A549 (cell line): ENCODE data around the gene CTSV. TPM values are rescaled to one million over a fixed set of nuclear protein-coding genes. Genes with fewer than 3 reads are reported as not detected.
"Not testable (repeated sequence)": the region's sequence is repeated elsewhere in the genome, so short reads cannot be mapped to it uniquely, and the experiment has no call there.

ENCODE experiments used
- ATAC-seq, 2 experiments: fragments of 200-7000 bp in 1 of 2; fragments of >200 bp in 1 of 2; cut with Nextera tagmentation in 1 of 2; cut with Tn5 transposase in 1 of 2; 3 replicates each; pipeline versions ENCODE4 v1.8.0 to v1.9.1; 2018 to 2020; ENCODE audit warnings: mild to moderate bottlenecking in 1 of 2, moderate library complexity in 1 of 2
- CTCF ChIA-PET: fragments of 300-600 bp; sonication (Branson Sonifier 250); formaldehyde crosslinking; extraction: SDS; loops from one replicate; lab custom pipeline; 2021; ENCODE audit warnings: antibody characterized with exemption, inconsistent platforms; lab: Yijun Ruan, JAX
- POLR2A ChIA-PET: fragments of 350-600 bp; formaldehyde crosslinking; extraction: SDS; loops from one replicate; lab custom pipeline; 2021; ENCODE audit warnings: antibody characterized with exemption, inconsistent platforms; lab: Yijun Ruan, JAX
- DNase-seq, 2 experiments: peaks; one replicate each; pipeline versions ENCODE4 v3.0.0 to v3.0.0-alpha.2; 2011 to 2016; ENCODE audit warnings: low read depth in 1 of 2, low spot score in 1 of 2
- FAIRE-seq: peaks from 2 replicates; lab custom pipeline; 2011; peaks lifted over from hg19 to GRCh38; lab: Jason Lieb, UNC
- H3K27ac ChIP-seq, 2 experiments: fragments of >200 bp; sonication (Bioruptor Twin); formaldehyde crosslinking; 3 replicates each; pipeline ENCODE4 v1.5.1; 2016 to 2017
- H3K4me1 ChIP-seq: fragments of >200 bp; sonication (Bioruptor Twin); formaldehyde crosslinking; 3 replicates; pipeline ENCODE4 v1.6.1; 2016
- H3K4me2 ChIP-seq: fragments of >200 bp; sonication (Bioruptor Twin); formaldehyde crosslinking; 3 replicates; pipeline ENCODE4 v1.6.1; 2016
- H3K4me3 ChIP-seq: fragments of >200 bp; sonication (Bioruptor Twin); formaldehyde crosslinking; 3 replicates; pipeline ENCODE4 v1.5.1; 2016
- H3K9me3 ChIP-seq: fragments of >200 bp; sonication (Bioruptor Twin); formaldehyde crosslinking; 3 replicates; pipeline ENCODE4 v1.6.1; 2016
- ATOH8 ChIP-seq: fragments of 250-450 bp; sonication (Bioruptor Pico); IDR thresholded peaks from 2 replicates; pipeline ENCODE4 v1.5.0; 2020; ENCODE audit warnings: low read depth, mild to moderate bottlenecking, moderate library complexity
- BCL3 ChIP-seq: fragments of >200 bp; sonication (Bioruptor Twin); formaldehyde crosslinking; IDR thresholded peaks from 3 replicates; pipeline ENCODE4 v1.6.1; 2016
- CBX8 ChIP-seq: fragments of 200-600 bp; sonication (generic); IDR thresholded peaks from 2 replicates; pipeline ENCODE4 v1.6.1; 2016
- CEBPB ChIP-seq, 2 experiments: fragments of >200 bp in 1 of 2; sonication (Bioruptor Twin) in 1 of 2; formaldehyde crosslinking in 1 of 2; IDR thresholded peaks; 2 replicates each; pipeline ENCODE4 v1.6.1; 2012 to 2016
- CHD4 ChIP-seq: fragments of 200-600 bp; sonication (generic); IDR thresholded peaks from 2 replicates; pipeline ENCODE4 v1.6.1; 2016; ENCODE audit warnings: antibody characterized with exemption, mild to moderate bottlenecking, borderline replicate concordance
- ELK1 ChIP-seq: fragments of 150-350 bp; IDR thresholded peaks from 2 replicates; pipeline ENCODE4 v1.6.1; 2014; ENCODE audit warnings: low read depth, mild to moderate bottlenecking, low read length
- EP300 ChIP-seq, 2 experiments: fragments of >200 bp; sonication (Bioruptor Twin); formaldehyde crosslinking; IDR thresholded peaks; 2 replicates in 1 of 2; 3 replicates in 1 of 2; pipeline ENCODE4 v1.6.1; 2016 to 2017
- FOSB ChIP-seq: fragments of 250-450 bp; sonication (Bioruptor Pico); IDR thresholded peaks from 2 replicates; pipeline ENCODE4 v1.5.0; 2020; ENCODE audit warnings: mild to moderate bottlenecking, moderate library complexity
- GATA3 ChIP-seq: IDR thresholded peaks from 2 replicates; pipeline ENCODE4 v1.6.1; 2012; ENCODE audit warnings: borderline replicate concordance
- HEYL ChIP-seq: fragments of 250-450 bp; sonication (Bioruptor Pico); IDR thresholded peaks from 2 replicates; pipeline ENCODE4 v1.8.0; 2021; ENCODE audit warnings: mild to moderate bottlenecking, moderate library complexity
- JUNB ChIP-seq: fragments of >200 bp; sonication (Bioruptor Twin); formaldehyde crosslinking; IDR thresholded peaks from 2 replicates; pipeline ENCODE4 v1.6.1; 2016
- MAFK ChIP-seq: fragments of 450-650 bp; IDR thresholded peaks from 2 replicates; pipeline ENCODE4 v1.6.1; 2014; ENCODE audit not compliant: partially characterized antibody
- MAZ ChIP-seq: fragments of 150-350 bp; IDR thresholded peaks from 2 replicates; pipeline ENCODE4 v1.6.1; 2014; ENCODE audit warnings: antibody characterized with exemption, low read depth, low read length, borderline replicate concordance
- MYC ChIP-seq: IDR thresholded peaks from 2 replicates; pipeline ENCODE4 v1.6.1; 2012; ENCODE audit warnings: mild to moderate bottlenecking, inconsistent platforms, low read length, improper control_type of control experiment, borderline replicate concordance
- NFE2L2 ChIP-seq: fragments of 150-350 bp; conservative IDR thresholded peaks from 2 replicates; pipeline ENCODE4 v1.6.1; 2014; ENCODE audit warnings: low read length
- PHF8 ChIP-seq: fragments of 200-600 bp; sonication (generic); IDR thresholded peaks from 2 replicates; pipeline ENCODE4 v1.6.1; 2016; ENCODE audit warnings: low read depth, mild to moderate bottlenecking, antibody characterized with exemption, moderate library complexity, borderline replicate concordance
- POLR2A ChIP-seq: IDR thresholded peaks from 2 replicates; pipeline ENCODE4 v1.6.1; 2012; ENCODE audit warnings: mild to moderate bottlenecking, low read length
- RCOR1 ChIP-seq: fragments of 150-350 bp; IDR thresholded peaks from 2 replicates; pipeline ENCODE4 v1.6.1; 2014; ENCODE audit warnings: antibody characterized with exemption, low read length, low read depth
- REST ChIP-seq: fragments of 200-600 bp; sonication (generic); IDR thresholded peaks from 2 replicates; pipeline ENCODE4 v1.6.1; 2016; ENCODE audit warnings: antibody characterized with exemption, mild to moderate bottlenecking, moderate library complexity
- RNF2 ChIP-seq: fragments of 200-600 bp; sonication (generic); IDR thresholded peaks from 2 replicates; pipeline ENCODE4 v1.6.1; 2016; ENCODE audit warnings: low read depth, mild to moderate bottlenecking, antibody characterized with exemption, moderate library complexity, borderline replicate concordance
- SREBF2 ChIP-seq: fragments of 450-650 bp; IDR thresholded peaks from 2 replicates; pipeline ENCODE4 v1.6.1; 2014; ENCODE audit warnings: mild to moderate bottlenecking, moderate library complexity
- TFCP2L1 ChIP-seq: fragments of 250-450 bp; sonication (Bioruptor Pico); IDR thresholded peaks from 2 replicates; pipeline ENCODE4 v1.5.0; 2021; ENCODE audit warnings: mild to moderate bottlenecking
- TP53 ChIP-seq: fragments of 250-450 bp; sonication (Bioruptor Pico); IDR thresholded peaks from 2 replicates; pipeline ENCODE4 v1.5.0; 2021; ENCODE audit warnings: mild to moderate bottlenecking, moderate library complexity
- USF2 ChIP-seq: fragments of 450-650 bp; IDR thresholded peaks from 2 replicates; pipeline ENCODE4 v1.6.1; 2014; ENCODE audit warnings: antibody characterized with exemption
- ZNF302 ChIP-seq: fragments of 250-450 bp; sonication (Bioruptor Pico); IDR thresholded peaks from 2 replicates; pipeline ENCODE4 v1.9.0; 2021; ENCODE audit warnings: inconsistent platforms, mild to moderate bottlenecking, moderate library complexity
- ZSCAN20 ChIP-seq: fragments of 250-450 bp; sonication (Bioruptor Pico); IDR thresholded peaks from 2 replicates; pipeline ENCODE4 v1.8.0; 2022; ENCODE audit warnings: mild to moderate bottlenecking, moderate library complexity
- WGBS: methylation state at CpG from one replicate; pipeline ENCODE4 v1.1.6; 2017; ENCODE audit errors: missing lambda C conversion rate; 5-methylcytosine and 5-hydroxymethylcytosine counted together
- polyA plus RNA-seq, 4 experiments: library from polyadenylated mRNA; depleted of rRNA in 3 of 4; stranded (reverse); fragments of >200 nt; fragmentation: RNase III in 1 of 4; extraction: RNeasy Plus Mini Kit Qiagen cat#74134 plus additional on column Dnase treatment in 1 of 4; gene quantifications; 2 replicates in 3 of 4; 3 replicates in 1 of 4; pipeline ENCODE4 v1.2.3, GENCODE V29; 2011 to 2017

The CTSV gene
- polyA plus RNA-seq, 2 of the 4 experiments (the other 2 are of a cell fraction), result 13.4 to 14.9 TPM

GRCh38 chr9:97070325-97070724, 31.4 kb upstream of the CTSV start:
- H3K27ac ChIP-seq, H3K4me3 ChIP-seq, ATAC-seq, H3K9me3 ChIP-seq, CTCF ChIA-PET, FAIRE-seq: not testable (repeated sequence)
- peak; percentile 69 for TF ChIP-seq MAFK
- TF ChIP-seq, all 56 proteins: peak for 1; not testable (repeated sequence) for 55
- H3K4me2 ChIP-seq, DNase-seq, H3K4me1 ChIP-seq, POLR2A ChIA-PET: not testable (repeated sequence)
- 53% methylated on average over 4 of the region's 4 CpGs for WGBS

- DNase-seq, result no peak
- CTCF ChIA-PET, result interaction anchor here (1.3 kb wide), 1 partner anchor 15 kb away, joined by 3 read pairs; no protein-coding TSS in a partner anchor
- 73% methylated on average over 19 of the region's 19 CpGs for WGBS
- Histone ChIP-seq H3K4me2 (no peak overlapping the region), H3K4me1 (no peaks in the 10 kb centered on the region), H3K4me3 (no peak overlapping the region), H3K9me3 (peaks cover 4% of the 10 kb centered on the region; the same call in 2 of the 3 replicates), H3K27ac (no peak overlapping the region)
- POLR2A ChIA-PET, result no interaction called here
- no peak for ATAC-seq
- no peak for FAIRE-seq
- TF ChIP-seq EP300 (IDR thresholded peaks at IDR 0.05) (no peak), NFE2L2 (no peak), SREBF2 (no peak), GATA3 (no peak), CBX8 (no peak), CHD4 (no peak), ATOH8 (CRISPR knock-in tag) (no peak), ELK1 (no peak), JUNB (no peak), REST (no peak), HEYL (no peak), MYC (no peak), RNF2 (no peak), ZNF302 (CRISPR knock-in tag) (no peak), FOSB (no peak), USF2 (no peak), RCOR1 (no peak), POLR2A (no peak)
Measured at GRCh38 chr9:97067490-97067889, 28.5 kb upstream of the CTSV start.

GRCh38 chr9:97064176-97064575, 25.2 kb upstream of the CTSV start:
- WGBS, result 17% methylated on average over 2 of the region's 2 CpGs
- CTCF ChIA-PET, result no interaction called here
- ATAC-seq (no peak), DNase-seq (no peak), FAIRE-seq (no peak)
- Histone ChIP-seq H3K27ac (no peak overlapping the region), H3K4me3 (no peak overlapping the region), H3K9me3 (peaks cover 4% of the 10 kb centered on the region; the same call in 2 of the 3 replicates), H3K4me2 (no peak overlapping the region), H3K4me1 (no peaks in the 10 kb centered on the region)
- POLR2A ChIA-PET, result no interaction called here
- TF ChIP-seq TFCP2L1 (CRISPR knock-in tag) (no peak), PHF8 (no peak), USF2 (no peak), RCOR1 (no peak), CEBPB (IDR thresholded peaks at IDR 0.05) (no peak), ZSCAN20 (no peak), TP53 (no peak), HEYL (no peak), SREBF2 (no peak), BCL3 (no peak), ELK1 (no peak), MAZ (no peak)
